HL-60/S4 treated with retinoic acid at 250 ng/mL for 4 days and 3 days (cell line): Measurements from ENCODE around the gene HRCT1.
"Not testable (repeated sequence)": the region's sequence is repeated elsewhere in the genome, so short reads cannot be mapped to it uniquely, and the experiment has no call there.

Experiments
- in situ Hi-C: fragments of 300-500 bp; cut with MboI; formaldehyde crosslinking; loops from 2 replicates; pipeline ENCODE4 v1.7.0; 2022; ENCODE audit warnings: low sequenced_read_pairs

HRCT1 gene

DNA sequence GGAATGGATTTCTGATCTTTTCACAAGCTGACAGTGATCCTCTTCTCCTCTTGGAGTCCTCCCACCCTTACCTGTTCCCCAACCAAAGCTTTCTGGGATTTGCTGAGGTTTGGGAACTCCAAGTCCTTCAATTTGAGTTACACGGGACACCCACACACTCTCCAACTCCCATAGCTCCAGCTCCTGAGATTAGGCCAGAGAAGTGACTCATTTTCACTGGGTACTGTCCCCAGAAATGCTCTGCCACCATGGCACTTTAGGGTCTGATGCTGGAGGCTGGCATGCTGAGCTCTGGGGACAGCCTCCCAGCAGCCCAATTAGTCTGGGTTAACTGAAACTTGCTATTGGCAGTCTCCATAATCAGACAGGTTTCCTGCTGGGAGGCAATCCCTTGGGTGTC is 14.0 kb upstream of the HRCT1 start:
- in situ Hi-C loops: no loop called here

DNA sequence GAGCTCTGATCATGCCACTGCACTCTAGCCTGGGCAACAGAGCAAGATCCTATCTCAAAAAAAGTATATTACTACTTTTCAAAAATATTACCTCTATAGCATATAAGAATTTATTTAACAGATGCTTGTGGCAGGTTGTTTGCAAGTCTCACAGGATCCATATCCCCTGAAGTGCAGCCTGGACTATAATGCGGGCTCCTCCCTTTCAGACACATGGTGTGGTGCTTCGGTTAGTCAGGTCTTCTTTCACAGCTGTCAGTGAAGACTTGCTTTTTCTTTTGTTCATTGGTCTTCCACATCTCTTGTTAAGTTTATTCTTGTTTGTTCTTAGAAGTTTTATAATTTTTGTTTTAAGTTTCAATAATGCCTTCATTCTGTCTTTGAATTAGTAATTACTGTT is 9.4 kb upstream of the HRCT1 start:
- in situ Hi-C loops: no loop called here

DNA sequence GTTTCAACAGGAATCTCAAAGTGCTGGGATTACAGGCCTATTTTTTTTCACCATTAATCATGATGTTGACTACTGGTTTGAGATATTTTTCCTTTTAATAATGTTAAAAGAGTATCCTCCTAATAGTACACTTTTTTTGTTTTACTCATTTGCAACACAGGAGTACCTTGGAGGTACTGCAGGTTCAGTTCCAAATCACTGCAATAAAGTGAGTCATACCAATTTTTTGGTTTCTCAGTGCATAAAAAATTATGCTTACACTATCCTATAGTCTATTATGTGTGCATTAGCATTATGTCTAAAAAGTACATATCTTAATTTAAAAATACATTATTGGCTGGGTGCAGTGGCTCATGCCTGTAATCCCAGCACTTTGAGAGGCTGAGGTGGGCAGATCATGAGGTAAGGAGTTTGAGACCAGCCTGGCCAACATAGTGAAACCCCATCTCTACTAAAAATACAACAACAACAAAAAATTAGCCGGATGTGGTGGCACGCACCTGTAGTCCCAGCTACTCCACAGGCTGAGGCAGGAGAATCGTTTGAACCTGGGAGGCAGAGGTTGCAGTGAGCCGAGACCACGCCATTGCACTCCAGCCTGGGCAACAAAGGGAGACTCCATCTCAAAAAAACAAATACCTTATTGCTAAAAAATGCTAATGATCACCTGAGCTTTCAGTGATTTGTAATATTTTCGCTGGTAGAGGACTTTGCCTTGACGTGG is 8.5 kb upstream of the HRCT1 start:
- in situ Hi-C loops: not testable (repeated sequence)

DNA sequence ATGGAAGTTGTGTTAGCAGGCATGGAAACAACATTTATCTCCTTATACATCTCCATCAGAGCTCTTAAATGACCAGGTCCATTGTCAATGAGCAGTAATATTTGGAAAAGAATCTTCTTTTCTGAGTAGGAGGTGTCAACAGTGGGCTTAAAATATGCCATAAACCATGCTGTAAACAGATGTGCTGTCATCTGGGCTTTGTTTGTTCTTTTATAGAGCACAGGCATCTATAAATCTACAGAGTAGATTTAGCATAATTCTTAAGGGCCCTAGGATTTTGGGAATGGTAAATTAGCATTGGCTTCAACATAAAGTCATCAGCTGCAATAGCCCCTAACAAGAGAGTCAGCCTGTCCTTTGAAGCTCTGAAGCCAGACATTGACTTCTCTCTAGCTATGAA is 7.7 kb upstream of the HRCT1 start:
- in situ Hi-C loops: no loop called here

- in situ Hi-C loops: no loop called here
These were observed 7.0 kb upstream of the HRCT1 start for GRCh38 chr9:35899021-35899420.

DNA sequence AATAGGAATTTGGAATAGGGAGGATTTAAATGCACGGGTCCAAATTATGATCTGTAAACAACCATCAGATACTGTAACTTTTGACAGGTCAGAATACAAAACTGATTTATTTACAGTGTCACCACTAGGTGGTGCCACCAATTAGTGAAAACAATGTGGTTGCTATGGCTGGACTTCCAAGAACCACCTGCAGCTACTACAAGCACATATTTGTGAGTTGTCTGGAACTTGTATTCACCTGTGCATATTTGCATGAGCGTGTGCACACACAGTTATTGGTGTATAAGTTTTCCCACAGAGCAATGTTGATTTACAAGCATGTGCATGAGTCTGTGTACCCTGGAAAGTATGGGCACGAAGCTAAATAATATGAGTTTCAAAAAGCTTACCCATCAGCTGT is 3.0 kb upstream of the HRCT1 start:
- in situ Hi-C loops: no loop called here

DNA sequence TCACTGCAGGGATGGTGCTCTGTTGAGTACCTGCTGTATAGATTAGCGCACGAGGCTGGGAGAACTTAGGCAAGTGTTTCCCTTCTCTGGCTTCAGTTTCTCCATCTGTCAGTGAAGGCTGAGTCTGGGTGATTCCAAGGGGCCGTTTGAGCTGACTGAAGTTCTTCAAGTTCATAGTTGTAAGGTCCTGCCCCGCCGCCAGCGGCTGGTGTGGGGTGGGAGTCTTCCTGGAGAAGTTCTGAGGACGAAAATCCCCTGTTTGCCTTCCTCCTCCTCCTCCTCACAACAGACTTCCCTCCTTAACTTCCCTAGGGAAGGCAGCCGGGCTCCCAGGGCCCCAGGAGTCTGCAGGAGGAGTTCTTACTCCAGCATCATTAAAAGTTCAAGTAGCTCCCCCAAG is 1.7 kb upstream of the HRCT1 start:
- in situ Hi-C loops: no loop called here

- in situ Hi-C loops: no loop called here
These were observed 786 bp upstream of the HRCT1 start for GRCh38 chr9:35905051-35905781.

DNA sequence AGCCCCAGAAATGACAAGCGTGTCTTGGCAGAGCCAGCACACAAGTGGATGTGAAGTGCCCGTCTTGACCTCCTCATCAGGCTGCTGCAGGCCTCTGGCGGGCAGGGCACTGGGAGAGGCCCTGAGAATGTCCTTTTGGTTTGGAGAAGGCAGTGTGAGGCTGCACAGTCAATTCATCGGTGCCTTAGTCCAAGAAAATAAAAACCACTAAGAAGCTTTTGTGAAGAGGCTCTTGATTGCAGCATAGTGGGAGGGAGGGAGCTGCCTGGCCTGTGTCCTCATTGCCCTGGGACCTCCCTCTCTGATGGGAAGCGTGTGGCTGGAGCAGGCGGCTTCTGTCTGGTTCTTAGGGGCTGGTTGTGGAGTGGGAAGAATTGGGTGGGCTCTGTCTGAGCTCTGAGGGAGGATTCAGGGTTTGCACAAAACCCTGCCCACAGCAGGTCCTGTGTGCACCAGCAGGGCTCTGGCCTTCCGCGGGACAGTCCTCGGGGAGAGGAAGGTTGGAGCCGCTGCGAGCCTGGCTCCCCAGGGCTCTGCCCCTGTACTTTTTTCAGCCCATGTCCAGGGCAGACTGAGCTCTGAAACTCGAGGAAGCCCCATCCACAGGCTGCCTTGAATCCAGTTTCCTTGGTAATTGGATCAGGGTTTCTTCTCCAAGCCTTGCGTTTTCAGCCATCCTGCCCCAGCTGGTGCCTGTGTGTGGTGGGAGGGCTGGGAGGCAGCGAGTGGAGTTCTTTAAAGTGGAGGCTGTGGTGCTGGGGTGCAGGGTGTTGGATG is 1.1 kb downstream of the HRCT1 start:
- in situ Hi-C loops: no loop called here

GRCh38 chr9:35907711-35908503 is 1.9 kb downstream of the HRCT1 start:
- in situ Hi-C loops: no loop called here

DNA sequence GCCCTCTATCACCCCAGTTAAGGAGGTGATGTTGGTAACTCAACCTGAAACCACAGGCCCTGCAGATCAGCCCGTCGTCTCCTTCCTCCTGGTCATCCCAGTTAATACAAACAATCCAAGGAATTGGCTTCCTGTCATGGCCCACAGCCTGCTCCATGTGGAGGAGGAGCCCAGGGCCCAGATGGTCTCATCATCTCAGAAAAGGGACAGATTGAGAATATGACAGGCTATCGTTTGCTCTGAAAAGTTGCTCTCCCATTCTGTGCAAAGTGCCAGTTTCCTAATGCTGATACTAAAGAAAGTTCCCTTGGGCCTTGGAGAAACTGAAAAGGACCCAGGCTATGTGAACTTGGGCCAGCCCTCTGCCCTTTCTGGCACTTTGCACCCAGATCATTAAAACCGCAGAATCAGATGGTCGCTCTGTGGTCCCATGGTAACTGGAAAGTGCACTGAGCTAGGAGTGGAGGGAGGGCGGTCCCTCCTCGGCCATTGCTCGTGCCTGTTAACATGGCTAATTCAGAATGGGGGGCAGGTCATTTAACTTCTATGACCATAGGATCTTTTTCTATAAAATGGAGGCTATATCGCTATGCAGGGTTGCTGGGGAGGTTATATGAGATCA is 2.6 kb downstream of the HRCT1 start:
- in situ Hi-C loops: no loop called here

GRCh38 chr9:35909274-35909673 is 3.3 kb downstream of the HRCT1 start, which contains the start of gene SPAAR:
SPAAR (plus strand) TSS chr9:35909490; CDS start chr9:35910464, 974 bp downstream.
- in situ Hi-C loops: no loop called here

GRCh38 chr9:35909687-35910612 is 3.9 kb downstream of the HRCT1 start:
- in situ Hi-C loops: no loop called here

DNA sequence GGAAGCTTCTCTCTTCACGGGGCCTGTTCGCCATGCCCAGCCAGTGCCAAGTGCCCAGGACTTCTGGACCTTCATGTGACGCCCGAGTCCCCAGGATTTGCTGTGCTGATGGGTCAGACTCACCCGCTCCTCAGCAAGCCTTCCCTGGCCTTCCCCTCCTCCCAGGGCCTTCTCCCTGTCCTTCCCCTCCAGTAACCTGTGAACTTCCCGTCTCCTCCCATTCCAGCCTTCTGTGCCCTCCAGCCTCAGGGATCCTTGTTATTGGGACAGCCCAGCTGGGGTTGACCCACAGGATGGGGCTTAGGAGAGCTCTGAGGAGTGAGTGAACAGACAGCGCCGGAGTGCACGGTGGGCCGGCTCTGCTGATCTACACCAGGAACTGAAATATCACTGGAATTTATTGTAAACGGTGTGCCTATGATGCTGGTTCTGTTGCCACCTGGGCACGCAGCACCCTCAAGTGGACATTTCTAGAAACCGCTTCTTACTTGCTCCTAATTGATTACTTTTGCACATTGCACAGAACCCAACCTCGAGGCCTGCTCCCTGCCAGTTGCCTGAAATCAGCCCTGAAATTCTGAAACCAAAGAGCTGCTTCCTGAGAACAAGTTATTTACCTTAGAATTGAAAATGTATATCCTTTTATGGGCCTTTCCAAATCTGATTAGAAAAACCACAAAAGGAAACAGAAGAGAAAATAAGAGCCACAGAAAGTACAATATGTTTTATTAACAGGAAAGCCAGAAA is 4.8 kb downstream of the HRCT1 start:
- in situ Hi-C loops: no loop called here

DNA sequence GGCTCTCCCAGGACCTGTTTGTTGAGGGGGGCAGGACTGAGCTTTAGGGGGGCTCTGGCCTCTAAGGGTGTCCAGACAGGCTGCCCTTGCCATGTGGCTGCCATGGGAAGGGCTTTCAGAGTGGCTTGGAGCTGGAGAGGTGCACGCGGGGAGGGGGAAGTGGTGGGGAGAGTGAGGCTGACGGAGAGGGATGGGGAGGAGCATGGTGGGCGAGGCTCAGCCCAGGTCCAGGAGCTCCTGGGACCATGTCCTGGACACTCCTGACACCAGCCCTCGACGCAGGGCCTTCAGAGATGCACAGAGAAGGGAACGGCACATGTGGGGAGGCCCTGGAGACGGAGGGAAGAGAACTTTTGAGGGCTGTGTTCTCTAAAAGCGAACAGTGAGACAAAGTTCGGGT is 5.7 kb downstream of the HRCT1 start:
- in situ Hi-C loops: no loop called here

DNA sequence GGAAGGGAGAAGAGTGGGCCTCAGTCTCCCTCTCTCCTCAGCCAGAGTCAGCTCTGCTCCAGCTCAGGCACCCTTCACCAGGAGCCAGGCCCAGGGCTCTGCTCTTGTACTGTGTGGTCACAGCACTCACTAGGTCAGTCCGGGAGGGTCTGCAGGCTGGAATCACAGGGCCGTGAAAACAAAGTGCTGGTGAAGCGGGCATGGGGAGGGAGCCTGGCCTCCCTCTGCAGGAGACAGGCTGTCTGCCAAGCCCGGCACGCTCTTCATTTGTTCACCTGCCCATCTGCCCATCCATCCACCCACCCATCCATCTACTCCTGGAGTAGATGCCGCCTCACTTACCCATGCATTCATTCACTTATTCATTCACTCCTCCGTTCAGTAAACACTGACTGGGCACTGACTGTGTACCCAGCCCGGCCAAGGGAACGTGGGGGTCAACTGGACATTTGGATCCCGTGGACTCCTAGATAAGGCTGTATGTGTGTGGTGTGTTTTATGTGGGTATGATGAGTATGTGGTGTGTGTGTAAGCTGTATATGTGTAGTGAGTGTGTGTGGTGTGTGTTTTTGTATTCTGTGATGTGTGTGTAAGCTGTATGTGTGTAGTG is 6.9 kb downstream of the HRCT1 start:
- in situ Hi-C loops: no loop called here

DNA sequence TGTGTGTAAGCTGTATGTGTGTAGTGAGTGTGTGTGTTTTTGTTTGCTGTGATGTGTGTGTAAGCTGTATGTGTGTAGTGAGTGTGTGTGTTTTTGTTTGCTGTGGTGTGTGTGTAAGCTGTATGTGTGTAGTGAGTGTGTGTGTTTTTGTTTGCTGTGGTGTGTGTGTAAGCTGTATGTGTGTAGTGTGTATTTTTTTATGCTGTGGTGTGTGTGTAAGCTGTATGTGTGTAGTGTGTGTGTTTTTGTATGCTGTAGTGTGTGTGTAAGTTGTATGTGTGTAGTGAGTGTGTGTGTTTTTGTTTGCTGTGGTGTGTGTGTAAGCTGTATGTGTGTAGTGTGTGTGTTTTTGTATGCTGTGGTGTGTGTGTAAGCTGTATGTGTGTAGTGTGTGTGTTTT is 7.4 kb downstream of the HRCT1 start:
- in situ Hi-C loops: not testable (repeated sequence)

- in situ Hi-C loops: no loop called here
These were observed 8.4 kb downstream of the HRCT1 start for GRCh38 chr9:35914301-35914807.
